Astrocyte of the cerebellum (primary cell): ENCODE data around the gene SLC7A1.

Experiments
- DNase-seq: peaks from one replicate; pipeline ENCODE4 v3.0.0-alpha.2; 2011; ENCODE audit warnings: low read depth
- H3K4me3 ChIP-seq: 2 replicates; pipeline ENCODE4 v1.5.1; 2011; ENCODE audit warnings: mild to moderate bottlenecking, low read depth, low read length, moderate library complexity
- in situ Hi-C: cut with HindIII; loops from 2 replicates; pipeline ENCODE4 v1.10.0; 2017; ENCODE audit warnings: low sequenced_read_pairs
- TF ChIP-seq, protein P1 (sequence below): IDR thresholded peaks from 2 replicates; pipeline ENCODE4 v1.5.1; 2012; ENCODE audit warnings: low read length, low read depth, moderate library complexity, mild to moderate bottlenecking; ENCODE audit errors: missing control alignments

SLC7A1 gene

DNA sequence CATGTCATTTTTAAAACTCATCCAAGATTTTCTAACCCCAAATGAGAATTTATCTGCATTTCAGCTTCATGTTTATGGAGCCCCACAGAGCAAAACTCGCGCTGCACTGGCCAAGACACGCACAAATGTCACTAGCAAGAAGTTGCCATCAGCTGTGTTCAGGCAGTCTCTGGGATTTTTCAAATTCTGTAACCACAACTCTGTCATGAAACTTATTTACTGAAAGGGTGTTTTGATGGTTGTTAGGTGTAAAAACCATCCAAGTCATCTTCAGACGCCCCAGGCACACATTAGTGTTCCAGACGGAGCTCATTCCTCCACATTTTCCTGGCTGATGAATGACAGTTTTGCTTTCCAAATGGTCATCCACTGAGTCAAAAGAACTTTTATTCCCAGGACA, 63.4 kb downstream of the SLC7A1 start:
- in situ Hi-C loops, result no loop called here
- TF ChIP-seq, protein P1, sequence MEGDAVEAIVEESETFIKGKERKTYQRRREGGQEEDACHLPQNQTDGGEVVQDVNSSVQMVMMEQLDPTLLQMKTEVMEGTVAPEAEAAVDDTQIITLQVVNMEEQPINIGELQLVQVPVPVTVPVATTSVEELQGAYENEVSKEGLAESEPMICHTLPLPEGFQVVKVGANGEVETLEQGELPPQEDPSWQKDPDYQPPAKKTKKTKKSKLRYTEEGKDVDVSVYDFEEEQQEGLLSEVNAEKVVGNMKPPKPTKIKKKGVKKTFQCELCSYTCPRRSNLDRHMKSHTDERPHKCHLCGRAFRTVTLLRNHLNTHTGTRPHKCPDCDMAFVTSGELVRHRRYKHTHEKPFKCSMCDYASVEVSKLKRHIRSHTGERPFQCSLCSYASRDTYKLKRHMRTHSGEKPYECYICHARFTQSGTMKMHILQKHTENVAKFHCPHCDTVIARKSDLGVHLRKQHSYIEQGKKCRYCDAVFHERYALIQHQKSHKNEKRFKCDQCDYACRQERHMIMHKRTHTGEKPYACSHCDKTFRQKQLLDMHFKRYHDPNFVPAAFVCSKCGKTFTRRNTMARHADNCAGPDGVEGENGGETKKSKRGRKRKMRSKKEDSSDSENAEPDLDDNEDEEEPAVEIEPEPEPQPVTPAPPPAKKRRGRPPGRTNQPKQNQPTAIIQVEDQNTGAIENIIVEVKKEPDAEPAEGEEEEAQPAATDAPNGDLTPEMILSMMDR, result no peak
- no peak overlapping the region for H3K4me3 ChIP-seq
- peak; percentile 87 for DNase-seq

DNA sequence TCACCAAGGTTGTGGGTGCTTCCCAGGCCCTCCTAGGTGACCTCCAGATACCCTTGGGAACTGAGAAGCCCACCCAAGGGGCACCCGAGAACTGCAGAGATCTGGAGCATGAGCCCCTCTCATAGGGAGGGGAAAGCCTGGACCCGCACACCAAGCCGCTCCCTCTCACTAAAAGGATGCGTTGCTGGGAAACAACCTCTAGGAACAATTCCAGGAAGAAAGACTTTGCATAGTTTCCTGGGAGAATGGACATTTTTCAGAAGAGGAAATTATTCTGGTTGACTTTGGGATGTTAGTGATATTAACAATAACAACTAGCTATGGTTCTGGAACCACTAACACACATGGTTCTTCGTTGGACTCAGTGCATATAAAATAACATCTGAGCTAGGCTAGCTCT, 64.6 kb downstream of the SLC7A1 start:
- no peak for DNase-seq
- in situ Hi-C loops, result no loop called here
- TF ChIP-seq, protein P1, result no peak
- no peak overlapping the region for H3K4me3 ChIP-seq

DNA sequence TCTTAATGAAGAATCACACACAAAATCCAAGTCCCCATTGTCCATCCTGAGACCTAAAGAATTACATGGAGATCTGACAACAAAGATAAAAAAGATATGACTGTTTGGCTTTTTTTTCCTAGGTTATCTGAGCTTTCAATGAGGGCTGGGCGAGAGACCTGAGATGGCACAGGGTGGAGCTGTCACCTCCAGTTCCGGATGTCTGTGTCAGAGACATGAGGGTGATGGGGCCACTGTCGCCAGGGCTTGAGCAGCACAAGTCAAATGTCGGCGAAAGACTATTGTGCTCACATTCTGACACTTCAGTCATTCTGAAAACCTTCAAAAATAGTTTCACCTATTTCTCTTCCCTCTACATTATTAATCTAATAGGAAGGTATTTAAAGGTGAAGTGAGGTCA, 65.7 kb downstream of the SLC7A1 start:
- TF ChIP-seq, protein P1, result no peak
- no peak overlapping the region for H3K4me3 ChIP-seq
- no peak for DNase-seq
- in situ Hi-C loops, result no loop called here

DNA sequence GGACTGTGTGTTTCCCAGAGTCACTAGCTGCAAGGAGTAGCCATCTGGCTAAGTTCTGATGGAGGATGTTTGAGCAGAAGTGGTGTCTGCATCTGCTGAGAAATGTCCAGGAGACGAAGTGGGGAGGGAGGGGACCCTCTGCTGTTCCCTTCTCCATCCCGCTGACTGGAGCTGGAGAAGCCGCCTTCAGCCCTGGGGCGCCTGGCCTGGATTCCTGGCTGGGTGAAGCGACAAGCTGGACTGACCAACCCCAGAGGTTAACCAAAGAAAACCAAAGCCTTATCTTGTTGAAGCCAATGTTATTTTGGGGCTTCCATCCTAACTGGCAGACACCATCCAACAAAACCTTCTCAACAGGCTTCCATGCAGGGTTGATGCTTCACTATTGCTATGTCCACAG, 67.6 kb downstream of the SLC7A1 start:
- DNase-seq, result no peak
- in situ Hi-C loops, result no loop called here
- no peak overlapping the region for H3K4me3 ChIP-seq
- TF ChIP-seq, protein P1, result no peak

DNA sequence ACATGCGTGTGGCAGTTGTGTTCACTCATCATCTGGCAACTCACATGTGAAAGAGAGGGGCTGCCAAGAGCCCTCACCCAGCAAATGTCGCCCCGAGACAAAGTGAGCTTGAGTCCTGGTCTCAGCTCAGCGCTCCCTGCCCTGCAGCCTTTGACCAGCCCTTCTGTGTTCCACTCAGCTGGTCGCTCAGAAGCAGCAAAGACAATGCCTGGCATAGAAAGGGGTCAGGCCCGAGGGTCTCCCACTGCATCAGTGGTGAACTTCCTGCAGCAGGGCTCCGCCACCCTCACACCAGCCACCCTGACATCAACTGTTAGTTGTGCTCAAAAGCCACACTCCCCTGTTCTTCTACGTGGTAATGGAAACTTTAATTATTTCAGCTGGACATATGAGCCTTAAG, 68.0 kb downstream of the SLC7A1 start:
- in situ Hi-C loops, result no loop called here
- H3K4me3 ChIP-seq, result no peak overlapping the region
- no peak for DNase-seq
- TF ChIP-seq, protein P1, result no peak

DNA sequence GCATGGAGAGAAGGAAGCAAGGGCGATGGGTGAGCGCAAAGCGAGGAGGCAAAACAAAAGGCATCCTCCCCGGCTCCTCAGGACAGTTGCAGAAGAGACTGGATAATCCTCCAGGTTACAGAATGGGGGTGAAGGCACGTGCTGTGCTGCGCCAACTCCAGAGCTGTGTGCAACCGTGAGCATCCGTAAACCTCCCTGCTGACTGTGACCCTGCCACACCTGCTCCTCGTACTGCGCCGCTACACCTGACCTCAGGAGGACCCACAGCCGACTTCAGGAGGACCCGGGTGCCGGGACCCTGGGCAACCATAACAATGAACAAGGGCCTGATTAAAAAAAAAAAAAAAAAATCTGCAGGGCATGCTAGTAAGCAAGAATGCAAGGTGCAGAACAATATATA, 68.7 kb downstream of the SLC7A1 start:
- in situ Hi-C loops, result no loop called here

More for the DNA sequence above, 68.7 kb downstream of the SLC7A1 start:
- TF ChIP-seq, protein P1, result no peak
- H3K4me3 ChIP-seq, result no peak overlapping the region
- DNase-seq, result no peak
